HK-2 (cell line): Measurements from ENCODE around the gene ZSCAN21.

Experiments used
- DNase-seq: peaks from one replicate; pipeline ENCODE4 v3.0.0-alpha.2; 2018; ENCODE audit not compliant: unreplicated experiment

ZSCAN21 gene

GRCh38 chr7:100027197-100027596 lies 22.4 kb upstream of the ZSCAN21 start:
- no peak for DNase-seq

- DNase-seq: no peak
Observed at GRCh38 chr7:100029596-100029995, 20.0 kb upstream of the ZSCAN21 start.

GRCh38 chr7:100033526-100033925 lies 16.0 kb upstream of the ZSCAN21 start:
- no peak for DNase-seq

- no peak for DNase-seq
Observed at GRCh38 chr7:100034871-100035510, 14.6 kb upstream of the ZSCAN21 start.

- no peak for DNase-seq
Observed at GRCh38 chr7:100035876-100036275, 13.7 kb upstream of the ZSCAN21 start.

- no peak for DNase-seq
Observed at GRCh38 chr7:100038326-100038725, 11.2 kb upstream of the ZSCAN21 start.

- no peak for DNase-seq
Observed at GRCh38 chr7:100040575-100040974, 9.0 kb upstream of the ZSCAN21 start.

GRCh38 chr7:100044718-100045117 lies 4.9 kb upstream of the ZSCAN21 start:
- no peak for DNase-seq

- DNase-seq: no peak
Observed at GRCh38 chr7:100048680-100049079, 894 bp upstream of the ZSCAN21 start.

- DNase-seq: no peak
Observed at GRCh38 chr7:100051611-100052010, 2.0 kb downstream of the ZSCAN21 start.

GRCh38 chr7:100053215-100053614 lies 3.6 kb downstream of the ZSCAN21 start:
- DNase-seq: no peak

GRCh38 chr7:100057006-100057405 lies 7.4 kb downstream of the ZSCAN21 start:
- DNase-seq: no peak

- DNase-seq: no peak
Observed at GRCh38 chr7:100059251-100059739, 9.7 kb downstream of the ZSCAN21 start.

GRCh38 chr7:100061518-100062193 lies 12.1 kb downstream of the ZSCAN21 start:
- no peak for DNase-seq

GRCh38 chr7:100063376-100063775 lies 13.8 kb downstream of the ZSCAN21 start:
- DNase-seq: no peak

- DNase-seq: no peak
Observed at GRCh38 chr7:100064162-100064561, 14.6 kb downstream of the ZSCAN21 start.

GRCh38 chr7:100065452-100066186 lies 16.0 kb downstream of the ZSCAN21 start:
- no peak for DNase-seq

- no peak for DNase-seq
Observed at GRCh38 chr7:100066953-100067352, 17.4 kb downstream of the ZSCAN21 start.

GRCh38 chr7:100069991-100070390 lies 20.4 kb downstream of the ZSCAN21 start:
- DNase-seq: no peak

GRCh38 chr7:100071018-100071723 lies 21.6 kb downstream of the ZSCAN21 start:
- no peak for DNase-seq

- DNase-seq: no peak
Observed at GRCh38 chr7:100072462-100072861, 22.9 kb downstream of the ZSCAN21 start.

GRCh38 chr7:100074841-100075240 lies 25.3 kb downstream of the ZSCAN21 start:
- DNase-seq: no peak
